Keratinocyte (primary cell): Measurements from ENCODE around the gene SELENOO. TPM values are rescaled to one million over a fixed set of nuclear protein-coding genes. Genes with fewer than 3 reads are reported as not detected.

ENCODE experiments used
- DNase-seq: peaks from one replicate; pipeline ENCODE4 v3.0.0-alpha.2; 2011; ENCODE audit warnings: low read depth, missing footprints, low spot score
- FAIRE-seq: peaks from 2 replicates; lab custom pipeline; 2011; peaks lifted over from hg19 to GRCh38; lab: Jason Lieb, UNC
- H2AFZ ChIP-seq: 2 replicates; pipeline ENCODE4 v1.6.0; 2012; ENCODE audit warnings: low read length, control low read depth, inconsistent platforms; ENCODE audit not compliant: control insufficient read depth
- H3K27ac ChIP-seq: 2 replicates; pipeline ENCODE4 v1.5.1; 2011; ENCODE audit warnings: low read length; ENCODE audit not compliant: control insufficient read depth, insufficient read depth
- H3K27me3 ChIP-seq: 3 replicates; pipeline ENCODE4 v1.6.0; 2011; ENCODE audit warnings: low read length; ENCODE audit not compliant: control insufficient read depth, insufficient read depth; ENCODE audit errors: extremely low read depth
- H3K36me3 ChIP-seq, 2 experiments: 2 replicates in 1 of 2; 3 replicates in 1 of 2; pipeline ENCODE4 v1.5.1; 2011; ENCODE audit warnings: low read length in 2 of 2, mild to moderate bottlenecking in 1 of 2; ENCODE audit not compliant: control insufficient read depth in 2 of 2, insufficient read depth in 2 of 2; ENCODE audit errors: extremely low read depth in 1 of 2
- H3K4me1 ChIP-seq: 3 replicates; pipeline ENCODE4 v1.5.1; 2011; ENCODE audit warnings: low read length; ENCODE audit not compliant: control insufficient read depth, insufficient read depth; ENCODE audit errors: extremely low read depth
- H3K4me2 ChIP-seq: 3 replicates; pipeline ENCODE4 v1.6.0; 2011; ENCODE audit warnings: low read depth, low read length; ENCODE audit not compliant: control insufficient read depth, insufficient read depth; ENCODE audit errors: extremely low read depth
- H3K4me3 ChIP-seq, 3 experiments: fragments of 200-600 bp in 1 of 3; sonication (generic) in 1 of 3; 2 replicates in 2 of 3; 3 replicates in 1 of 3; pipeline ENCODE4 v1.5.1; 2011 to 2016; ENCODE audit warnings: low read length in 3 of 3, mild to moderate bottlenecking in 3 of 3, control low read depth in 2 of 3, inconsistent platforms in 1 of 3, low read depth in 1 of 3, mixed read lengths in 1 of 3, mixed run types in 1 of 3, moderate library complexity in 1 of 3; ENCODE audit not compliant: control insufficient read depth in 2 of 3, insufficient read depth in 2 of 3; ENCODE audit errors: extremely low read depth in 1 of 3
- H3K79me2 ChIP-seq: 2 replicates; pipeline ENCODE4 v1.6.0; 2012; ENCODE audit warnings: low read length; ENCODE audit not compliant: control insufficient read depth, insufficient read depth
- H3K9ac ChIP-seq: 3 replicates; pipeline ENCODE4 v1.6.0; 2011; ENCODE audit warnings: low read length; ENCODE audit not compliant: control insufficient read depth, insufficient read depth; ENCODE audit errors: extremely low read depth
- H3K9me1 ChIP-seq: 3 replicates; pipeline ENCODE4 v1.6.0; 2011; ENCODE audit warnings: low read length; ENCODE audit not compliant: control insufficient read depth, insufficient read depth; ENCODE audit errors: extremely low read depth
- H3K9me3 ChIP-seq: 2 replicates; pipeline ENCODE4 v1.5.1; 2012; ENCODE audit warnings: low read depth, low read length; ENCODE audit not compliant: control insufficient read depth
- H4K20me1 ChIP-seq: 3 replicates; pipeline ENCODE4 v1.6.0; 2011; ENCODE audit warnings: low read length; ENCODE audit not compliant: control insufficient read depth, insufficient read depth; ENCODE audit errors: extremely low read depth
- CTCF ChIP-seq, 3 experiments: IDR thresholded peaks in 1 of 3; conservative IDR thresholded peaks in 1 of 3; optimal IDR thresholded peaks in 1 of 3; 2 replicates in 2 of 3; 3 replicates in 1 of 3; pipeline versions ENCODE3 to v1.5.1; 2011; ENCODE audit warnings: low read length in 3 of 3, mild to moderate bottlenecking in 3 of 3, moderate library complexity in 2 of 3, control low read depth in 1 of 3, inconsistent platforms in 1 of 3; ENCODE audit not compliant: insufficient read depth in 2 of 3; ENCODE audit errors: extremely low read depth in 1 of 3
- EZH2 ChIP-seq: IDR thresholded peaks from one replicate; pipeline ENCODE4 v1.6.1; 2012; ENCODE audit warnings: inconsistent platforms, mild to moderate bottlenecking, low read length, moderate library complexity
- dilution Hi-C: fragments of 300-500 bp; cut with MboI; formaldehyde crosslinking; loops from one replicate; pipeline ENCODE4 v1.7.0; 2020; ENCODE audit warnings: low sequenced_read_pairs; ENCODE audit not compliant: extremely low pct_ligation_motif_present
- polyA plus RNA-seq, 5 experiments: library from polyadenylated mRNA; depleted of rRNA in 3 of 5; stranded (reverse) in 3 of 5; stranded (forward) in 1 of 5; unstranded in 1 of 5; fragments of >200 nt; gene quantifications; 1 replicate in 1 of 5; 2 replicates in 3 of 5; 3 replicates in 1 of 5; pipeline versions ENCODE4 v1.2.1 to v1.2.3, GENCODE V29; 2011 to 2012; ENCODE audit warnings: missing spikeins in 2 of 5, low read depth in 1 of 5, low replicate concordance in 1 of 5

SELENOO gene
- polyA plus RNA-seq, 1 donor (not counting 4 experiments of a cell fraction or from before 2014, with no cell fraction given) = 14.4 TPM

DNA sequence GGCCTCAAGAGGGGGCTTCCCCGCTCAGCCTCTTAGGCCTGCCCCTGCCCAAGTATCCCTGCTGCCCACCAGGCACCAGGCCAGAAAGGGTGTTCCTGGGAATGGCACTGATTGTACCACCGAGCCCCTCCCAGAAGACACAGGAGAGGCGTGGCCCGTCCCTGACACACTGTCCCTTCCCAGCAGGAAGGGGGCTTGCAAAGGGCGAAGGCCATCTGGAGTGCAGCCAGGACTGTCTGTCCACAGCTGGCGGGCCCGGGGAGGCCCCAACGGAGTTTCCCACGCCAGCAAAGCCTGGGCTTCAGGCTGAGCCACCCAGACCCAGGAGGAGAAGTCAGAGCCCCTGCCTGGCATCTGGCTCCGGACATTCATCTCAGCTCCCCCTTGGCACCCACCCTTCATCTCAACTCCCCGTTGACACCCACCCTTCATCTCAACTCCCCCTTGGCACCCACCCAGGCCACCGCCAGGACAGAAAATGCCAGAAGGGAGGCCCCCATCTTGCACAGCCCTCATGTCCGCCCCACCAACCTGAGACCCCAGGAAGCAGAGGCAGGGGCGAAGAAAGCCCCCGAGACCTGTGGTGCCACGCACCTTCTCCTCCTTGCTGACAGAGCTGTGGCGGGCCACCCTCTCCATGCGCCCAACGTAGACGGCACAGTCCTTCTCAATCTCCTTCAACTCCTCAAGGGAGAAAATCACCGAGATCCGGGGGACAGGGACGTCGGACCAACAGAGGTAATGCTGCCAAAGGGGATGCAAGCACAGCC lies 24.6 kb downstream of the SELENOO start:
- no peaks in the 10 kb centered on the region for H3K79me2 ChIP-seq
- dilution Hi-C loops = no loop called here
- no peak overlapping the region for H3K27ac ChIP-seq
- DNase-seq = no peak
- no peak overlapping the region for H2AFZ ChIP-seq
- H3K27me3 ChIP-seq = no peaks in the 10 kb centered on the region
- no peaks in the 10 kb centered on the region for H3K4me1 ChIP-seq
- no peak for FAIRE-seq
- TF ChIP-seq EZH2 (no peak), CTCF (optimal IDR thresholded peaks at IDR 0.05 in 1 of 3, IDR thresholded peaks at IDR 0.05 in 1 of 3, conservative IDR thresholded peaks at IDR 0.05 in 1 of 3; ENCODE audit: extremely low read depth in 1 of 3, insufficient read depth in 2 of 3, low read length in 3 of 3) (no peak)
- H3K4me2 ChIP-seq = no peak overlapping the region
- no peak overlapping the region for H3K9ac ChIP-seq
- H3K4me3 ChIP-seq = no peak overlapping the region
- H3K9me1 ChIP-seq = no peaks in the 10 kb centered on the region
- H3K9me3 ChIP-seq = no peaks in the 10 kb centered on the region
- no peaks in the 10 kb centered on the region for H4K20me1 ChIP-seq
- H3K36me3 ChIP-seq = peaks cover 11 to 42% of the 10 kb centered on the region in 2 experiments

- Histone ChIP-seq H3K36me3 (peaks cover 11 to 35% of the 10 kb centered on the region in 2 experiments), H3K27me3 (no peaks in the 10 kb centered on the region), H3K9me3 (no peaks in the 10 kb centered on the region), H3K4me1 (no peaks in the 10 kb centered on the region), H2AFZ (no peak overlapping the region), H3K79me2 (no peaks in the 10 kb centered on the region), H4K20me1 (no peaks in the 10 kb centered on the region), H3K9ac (no peak overlapping the region), H3K27ac (no peak overlapping the region), H3K9me1 (no peaks in the 10 kb centered on the region), H3K4me2 (no peak overlapping the region), H3K4me3 (no peak overlapping the region)
- DNase-seq (no peak), FAIRE-seq (no peak)
- dilution Hi-C loops = no loop called here
- TF ChIP-seq EZH2 (no peak), CTCF (optimal IDR thresholded peaks at IDR 0.05 in 1 of 3, IDR thresholded peaks at IDR 0.05 in 1 of 3, conservative IDR thresholded peaks at IDR 0.05 in 1 of 3; ENCODE audit: extremely low read depth in 1 of 3, insufficient read depth in 2 of 3, low read length in 3 of 3) (no peak)
Observed at GRCh38 chr22:50226063-50226874, 25.5 kb downstream of the SELENOO start.
